ENCODE data around the gene CTNNA1. TPM values are rescaled to one million over a fixed set of nuclear protein-coding genes. Genes with fewer than 3 reads are reported as not detected.

CTNNA1 gene
- total RNA-seq, 3 donors from 2014 or later (not counting 1 experiment from before 2014, with no cell fraction given), result 34.4 to 53.0 (median 49.8) TPM

GRCh38 chr5:138910546-138911185, 157.4 kb downstream of the CTNNA1 start:
- H3K36me3 Mint-ChIP-seq, result peaks cover 6% of the 10 kb centered on the region
- H3K4me3 Mint-ChIP-seq, result no peak overlapping the region
- Histone ChIP-seq H3K4me3 (ENCODE audit: low read length) (no peak overlapping the region), H3K4me1 (ENCODE audit: control insufficient read depth, insufficient read depth, low read length) (no peaks in the 10 kb centered on the region), H3K27ac (ENCODE audit: low read length) (no peak overlapping the region), H3K36me3 (ENCODE audit: control insufficient read depth, insufficient read depth, low read length) (peaks cover 1% of the 10 kb centered on the region), H3K9me3 (ENCODE audit: control insufficient read depth, insufficient read depth, low read length) (no peaks in the 10 kb centered on the region), H3K27me3 (ENCODE audit: control insufficient read depth, insufficient read depth, low read length) (no peaks in the 10 kb centered on the region)
- no peak for TF ChIP-seq CTCF (IDR thresholded peaks at IDR 0.05)
- H3K27me3 Mint-ChIP-seq (ENCODE audit: low read depth in 2 of 2), result peaks cover 0 to 2% of the 10 kb centered on the region in 2 donors
- H3K27ac Mint-ChIP-seq, result no peak overlapping the region
- H3K9me3 Mint-ChIP-seq, result peaks cover 0 to 3% of the 10 kb centered on the region in 2 donors
- no peak for DNase-seq
- 85% methylated on average over 6 of the region's 7 CpGs for WGBS (ENCODE audit: insufficient coverage)
- H3K4me1 Mint-ChIP-seq, result peaks cover 4 to 6% of the 10 kb centered on the region in 2 donors
- intact Hi-C loops (cut with micrococcal nuclease), result no loop called here
- no peak for ATAC-seq

- H3K4me1 ChIP-seq (ENCODE audit: control insufficient read depth, insufficient read depth, low read length), result no peaks in the 10 kb centered on the region
- no peak overlapping the region for H3K27ac ChIP-seq (ENCODE audit: low read length)
- no peak overlapping the region for H3K4me3 ChIP-seq (ENCODE audit: low read length)
- DNase-seq (no peak), ATAC-seq (no peak)
- peaks cover 0 to 3% of the 10 kb centered on the region in 2 donors for H3K9me3 Mint-ChIP-seq
- no peak overlapping the region for H3K4me3 Mint-ChIP-seq
- peaks cover 0 to 2% of the 10 kb centered on the region in 2 donors for H3K27me3 Mint-ChIP-seq (ENCODE audit: low read depth in 2 of 2)
- no peak overlapping the region for H3K27ac Mint-ChIP-seq
- no peaks in the 10 kb centered on the region for H3K27me3 ChIP-seq (ENCODE audit: control insufficient read depth, insufficient read depth, low read length)
- TF ChIP-seq CTCF (IDR thresholded peaks at IDR 0.05), result no peak
- peaks cover 4 to 6% of the 10 kb centered on the region in 2 donors for H3K4me1 Mint-ChIP-seq
- H3K36me3 ChIP-seq (ENCODE audit: control insufficient read depth, insufficient read depth, low read length), result no peaks in the 10 kb centered on the region
- H3K36me3 Mint-ChIP-seq, result peaks cover 6% of the 10 kb centered on the region
- intact Hi-C loops (cut with micrococcal nuclease), result no loop called here
- H3K9me3 ChIP-seq (ENCODE audit: control insufficient read depth, insufficient read depth, low read length), result no peaks in the 10 kb centered on the region
Measured at GRCh38 chr5:138911441-138911840, 158.2 kb downstream of the CTNNA1 start.

GRCh38 chr5:138912093-138912492, 158.9 kb downstream of the CTNNA1 start:
- 96% methylated on average over 3 of the region's 4 CpGs for WGBS (ENCODE audit: insufficient coverage)
- peaks cover 0 to 2% of the 10 kb centered on the region in 2 donors for H3K27me3 Mint-ChIP-seq (ENCODE audit: low read depth in 2 of 2)
- H3K36me3 Mint-ChIP-seq, result peaks cover 6% of the 10 kb centered on the region
- H3K4me3 Mint-ChIP-seq, result no peak overlapping the region
- Histone ChIP-seq H3K4me1 (ENCODE audit: control insufficient read depth, insufficient read depth, low read length) (no peaks in the 10 kb centered on the region), H3K4me3 (ENCODE audit: low read length) (no peak overlapping the region), H3K27ac (ENCODE audit: low read length) (no peak overlapping the region), H3K36me3 (ENCODE audit: control insufficient read depth, insufficient read depth, low read length) (no peaks in the 10 kb centered on the region), H3K27me3 (ENCODE audit: control insufficient read depth, insufficient read depth, low read length) (no peaks in the 10 kb centered on the region), H3K9me3 (ENCODE audit: control insufficient read depth, insufficient read depth, low read length) (no peaks in the 10 kb centered on the region)
- H3K27ac Mint-ChIP-seq, result no peak overlapping the region
- intact Hi-C loops (cut with micrococcal nuclease), result no loop called here
- ATAC-seq (no peak), DNase-seq (no peak)
- TF ChIP-seq CTCF (IDR thresholded peaks at IDR 0.05), result no peak
- H3K9me3 Mint-ChIP-seq, result peaks cover 0 to 3% of the 10 kb centered on the region in 2 donors
- H3K4me1 Mint-ChIP-seq, result peaks cover 4 to 6% of the 10 kb centered on the region in 2 donors

GRCh38 chr5:138913773-138914172, 160.5 kb downstream of the CTNNA1 start:
- DNase-seq, result no peak
- ATAC-seq, result no peak
- Histone ChIP-seq H3K27ac (ENCODE audit: low read length) (no peak overlapping the region), H3K36me3 (ENCODE audit: control insufficient read depth, insufficient read depth, low read length) (no peaks in the 10 kb centered on the region), H3K4me1 (ENCODE audit: control insufficient read depth, insufficient read depth, low read length) (no peaks in the 10 kb centered on the region), H3K4me3 (ENCODE audit: low read length) (no peak overlapping the region), H3K9me3 (ENCODE audit: control insufficient read depth, insufficient read depth, low read length) (no peaks in the 10 kb centered on the region), H3K27me3 (ENCODE audit: control insufficient read depth, insufficient read depth, low read length) (no peaks in the 10 kb centered on the region)
- no peak for TF ChIP-seq CTCF (IDR thresholded peaks at IDR 0.05)
- Mint-ChIP-seq H3K4me1 (peaks cover 4 to 6% of the 10 kb centered on the region in 2 donors), H3K9me3 (peaks cover 0 to 3% of the 10 kb centered on the region in 2 donors), H3K27me3 (ENCODE audit: low read depth in 2 of 2) (peaks cover 0 to 2% of the 10 kb centered on the region in 2 donors), H3K27ac (no peak overlapping the region), H3K36me3 (peaks cover 6% of the 10 kb centered on the region), H3K4me3 (no peak overlapping the region)
- WGBS (ENCODE audit: insufficient coverage), result 100% methylated on average over 1 of the region's 3 CpGs
- intact Hi-C loops (cut with micrococcal nuclease), result no loop called here

Data from natural killer cell (primary cell).